HG03565 (cell line): ENCODE measurements around the gene SPATA31C2.
"Not testable (repeated sequence)": the region's sequence is repeated elsewhere in the genome, so short reads cannot be mapped to it uniquely, and the experiment has no call there.

ENCODE experiments used
- ATAC-seq: cut with Tn5 transposase; IDR thresholded peaks from one replicate; pipeline ENCODE4 v1.9.1; 2021; ENCODE audit warnings: mild to moderate bottlenecking, moderate library complexity; ENCODE audit not compliant: unreplicated experiment

SPATA31C2 gene

GRCh38 chr9:88138375-88138774 lies at the start of gene SPATA31C2:
SPATA31C2 (minus strand) TSS chr9:88138475; CDS start chr9:88138446, 29 bp downstream.
- not testable (repeated sequence) for ATAC-seq

- ATAC-seq: no peak
Observed at GRCh38 chr9:88187631-88188030, 49.4 kb upstream of the SPATA31C2 start.

GRCh38 chr9:88186495-88187110 lies 48.3 kb upstream of the SPATA31C2 start:
- no peak for ATAC-seq

GRCh38 chr9:88184976-88185375 lies 46.7 kb upstream of the SPATA31C2 start:
- no peak for ATAC-seq

GRCh38 chr9:88183798-88184495 lies 45.7 kb upstream of the SPATA31C2 start:
- no peak for ATAC-seq

GRCh38 chr9:88182501-88182900 lies 44.2 kb upstream of the SPATA31C2 start:
- ATAC-seq: no peak

GRCh38 chr9:88180081-88180765 lies 41.9 kb upstream of the SPATA31C2 start:
- no peak for ATAC-seq

- ATAC-seq: no peak
Observed at GRCh38 chr9:88179062-88179521, 40.8 kb upstream of the SPATA31C2 start.

- ATAC-seq: no peak
Observed at GRCh38 chr9:88178641-88179040, 40.4 kb upstream of the SPATA31C2 start.

- no peak for ATAC-seq
Observed at GRCh38 chr9:88177371-88177770, 39.1 kb upstream of the SPATA31C2 start.

GRCh38 chr9:88174324-88174723 lies 36.0 kb upstream of the SPATA31C2 start:
- ATAC-seq: no peak

- ATAC-seq: no peak
Observed at GRCh38 chr9:88173378-88173999, 35.2 kb upstream of the SPATA31C2 start.

GRCh38 chr9:88169700-88170099 lies 31.4 kb upstream of the SPATA31C2 start:
- ATAC-seq: no peak

GRCh38 chr9:88168564-88168963 lies 30.3 kb upstream of the SPATA31C2 start:
- no peak for ATAC-seq

GRCh38 chr9:88166660-88167059 lies 28.4 kb upstream of the SPATA31C2 start:
- no peak for ATAC-seq

GRCh38 chr9:88164850-88165249 lies 26.6 kb upstream of the SPATA31C2 start:
- no peak for ATAC-seq

- no peak for ATAC-seq
Observed at GRCh38 chr9:88161144-88161543, 22.9 kb upstream of the SPATA31C2 start.

- no peak for ATAC-seq
Observed at GRCh38 chr9:88143957-88144625, 5.8 kb upstream of the SPATA31C2 start.

- ATAC-seq: no peak
Observed at GRCh38 chr9:88143179-88143578, 4.9 kb upstream of the SPATA31C2 start.

GRCh38 chr9:88133552-88133951 lies 4.7 kb downstream of the SPATA31C2 start:
- not testable (repeated sequence) for ATAC-seq

GRCh38 chr9:88129556-88129955 lies 8.7 kb downstream of the SPATA31C2 start:
- not testable (repeated sequence) for ATAC-seq
